ENCODE measurements around the gene DCAF7. TPM values are rescaled to one million over a fixed set of nuclear protein-coding genes. Genes with fewer than 3 reads are reported as not detected.

Gene DCAF7
- total RNA-seq, 1 experiment from 2014 or later = 60.4 TPM

- TSS peak; percentile 58 for BruUV-seq (replicated peaks)
- TF ChIP-seq TCF7L2 (IDR thresholded peaks at IDR 0.05; ENCODE audit: low read depth, low read length) = no peak
- no peak for TF ChIP-seq REST (IDR thresholded peaks at IDR 0.05; ENCODE audit: insufficient read depth in 1 of 2, low read depth in 2 of 2, low read length in 1 of 2)
- no peak for TF ChIP-seq POLR2AphosphoS5 (IDR thresholded peaks at IDR 0.05; ENCODE audit: low read depth, low read length)
- TF ChIP-seq CTCF (IDR thresholded peaks at IDR 0.05) = no peak
- no peak for TF ChIP-seq SIN3A (IDR thresholded peaks at IDR 0.05; ENCODE audit: borderline replicate concordance, insufficient read depth, low read depth, low read length)
- DNase-seq (ENCODE audit: low read depth, low spot score) (no peak), ATAC-seq (no peak)
- Histone ChIP-seq H3K9me3 (ENCODE audit: control insufficient read depth, insufficient read depth, low read depth, low read length) (no peaks in the 10 kb centered on the region), H3K4me1 (ENCODE audit: control insufficient read depth, insufficient read depth, low read length) (peaks cover 22% of the 10 kb centered on the region), H3K36me3 (ENCODE audit: control insufficient read depth, insufficient read depth, low read length) (peaks cover 5% of the 10 kb centered on the region; the same call in 1 of the 2 replicates), H3K27me3 (ENCODE audit: control insufficient read depth, insufficient read depth, low read length) (no peaks in the 10 kb centered on the region), H3K4me3 (ENCODE audit: low read depth in 2 of 2, low read length in 2 of 2) (no peak overlapping the region), H3K27ac (ENCODE audit: low read length) (no peak overlapping the region)
- intact Hi-C loops (cut with micrococcal nuclease; ENCODE audit: unreplicated experiment) (no loop called here), in situ Hi-C loops (cut with HindIII; ENCODE audit: low pct_unique_long_range_greater_than_20kb, low sequenced_read_pairs) (no loop called here)
- ChIA-PET CTCF (interaction anchor here (0.6 kb wide), 1 partner anchor 97 kb away, joined by 4 read pairs; no protein-coding TSS in a partner anchor), POLR2A (no interaction called here)
Measured at GRCh38 chr17:63624531-63624880, 74.2 kb downstream of the DCAF7 start.

DNA sequence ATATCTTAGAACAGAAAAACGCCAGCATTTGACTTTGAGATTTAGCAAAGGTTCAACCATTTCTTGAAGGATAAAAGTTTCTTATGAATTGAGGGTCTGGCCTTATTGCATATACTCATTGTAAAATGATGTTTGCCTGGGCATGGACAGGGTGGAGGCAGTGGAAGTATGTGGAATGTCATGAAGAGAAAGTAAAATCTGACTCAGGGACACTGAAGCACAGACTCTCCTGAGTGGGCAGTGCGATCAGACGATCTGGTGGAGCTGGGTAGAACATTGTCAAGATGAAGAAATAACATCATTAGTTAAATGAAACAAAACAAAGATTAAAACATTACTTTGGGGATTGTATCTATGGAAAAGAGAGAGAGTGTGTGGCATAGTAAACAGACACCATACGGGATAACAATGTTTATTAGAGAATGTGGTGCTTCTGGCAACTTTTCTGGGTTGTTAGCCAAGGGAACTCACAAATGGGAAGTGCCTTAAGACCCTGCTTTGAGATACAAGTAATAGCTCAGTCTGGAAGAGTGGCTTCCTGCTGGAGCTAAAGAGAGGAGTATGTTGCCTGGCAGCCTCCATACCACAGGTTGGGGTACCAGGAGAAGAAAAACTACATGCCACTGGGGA is 76.4 kb downstream of the DCAF7 start:
- Histone ChIP-seq H3K4me1 (ENCODE audit: control insufficient read depth, insufficient read depth, low read length) (peaks cover 19% of the 10 kb centered on the region), H3K36me3 (ENCODE audit: control insufficient read depth, insufficient read depth, low read length) (peaks cover 5% of the 10 kb centered on the region; the same call in 1 of the 2 replicates), H3K4me3 (ENCODE audit: low read depth in 2 of 2, low read length in 2 of 2) (no peak overlapping the region), H3K9me3 (ENCODE audit: control insufficient read depth, insufficient read depth, low read depth, low read length) (no peaks in the 10 kb centered on the region), H3K27me3 (ENCODE audit: control insufficient read depth, insufficient read depth, low read length) (no peaks in the 10 kb centered on the region), H3K27ac (ENCODE audit: low read length) (no peak overlapping the region)
- ChIA-PET CTCF (no interaction called here), POLR2A (interaction anchor here (0.7 kb wide), 1 partner anchor 191 kb away, joined by 10 read pairs; no protein-coding TSS in a partner anchor)
- ATAC-seq (no peak), DNase-seq (ENCODE audit: low read depth, low spot score) (no peak)
- intact Hi-C loops (cut with micrococcal nuclease; ENCODE audit: unreplicated experiment) = no loop called here
- TF ChIP-seq SIN3A (IDR thresholded peaks at IDR 0.05; ENCODE audit: borderline replicate concordance, insufficient read depth, low read depth, low read length) = no peak
- no peak for TF ChIP-seq CTCF (IDR thresholded peaks at IDR 0.05)
- no peak for TF ChIP-seq TCF7L2 (IDR thresholded peaks at IDR 0.05; ENCODE audit: low read depth, low read length)
- no peak for TF ChIP-seq REST (IDR thresholded peaks at IDR 0.05; ENCODE audit: insufficient read depth in 1 of 2, low read depth in 2 of 2, low read length in 1 of 2)
- TF ChIP-seq POLR2AphosphoS5 (IDR thresholded peaks at IDR 0.05; ENCODE audit: low read depth, low read length) = no peak
- in situ Hi-C loops (cut with HindIII; ENCODE audit: low pct_unique_long_range_greater_than_20kb, low sequenced_read_pairs) = no loop called here
- no TSS peak for BruUV-seq (replicated peaks)
